ENCODE results near the gene ABCA8.

ABCA8 gene

GRCh38 chr17:68943123-68943811 lies 11.9 kb downstream of the ABCA8 start:
- no peak for DNase-seq

- no peak for DNase-seq
Measured at GRCh38 chr17:68942389-68942788, 12.8 kb downstream of the ABCA8 start.

GRCh38 chr17:68941761-68942160 lies 13.4 kb downstream of the ABCA8 start:
- DNase-seq = no peak

- no peak for DNase-seq
Measured at GRCh38 chr17:68939195-68939594, 16.0 kb downstream of the ABCA8 start.

- DNase-seq = no peak
Measured at GRCh38 chr17:68937890-68938514, 17.2 kb downstream of the ABCA8 start.

GRCh38 chr17:68927516-68927915 lies 27.7 kb downstream of the ABCA8 start:
- DNase-seq = no peak

- no peak for DNase-seq
Measured at GRCh38 chr17:68924793-68925720, 30.1 kb downstream of the ABCA8 start.

- no peak for DNase-seq
Measured at GRCh38 chr17:68910789-68911431, 44.3 kb downstream of the ABCA8 start.

GRCh38 chr17:68910251-68910705 lies 44.9 kb downstream of the ABCA8 start:
- DNase-seq = no peak

- DNase-seq = no peak
Measured at GRCh38 chr17:68909066-68909465, 46.1 kb downstream of the ABCA8 start.

- no peak for DNase-seq
Measured at GRCh38 chr17:68908045-68908444, 47.1 kb downstream of the ABCA8 start.

GRCh38 chr17:68906638-68907037 lies 48.6 kb downstream of the ABCA8 start:
- DNase-seq = no peak

GRCh38 chr17:68903286-68903685 lies 51.9 kb downstream of the ABCA8 start:
- no peak for DNase-seq

GRCh38 chr17:68897557-68897956 lies 57.6 kb downstream of the ABCA8 start:
- DNase-seq = no peak

GRCh38 chr17:68892658-68893057 lies 62.5 kb downstream of the ABCA8 start:
- DNase-seq = no peak

- no peak for DNase-seq
Measured at GRCh38 chr17:68892193-68892592, 63.0 kb downstream of the ABCA8 start.

- DNase-seq = no peak
Measured at GRCh38 chr17:68886401-68886800, 68.8 kb downstream of the ABCA8 start.

- no peak for DNase-seq
Measured at GRCh38 chr17:68884888-68885287, 70.3 kb downstream of the ABCA8 start.

- DNase-seq = no peak
Measured at GRCh38 chr17:68878226-68878885, 76.8 kb downstream of the ABCA8 start.

GRCh38 chr17:68871447-68871846 lies 83.7 kb downstream of the ABCA8 start:
- DNase-seq = no peak

GRCh38 chr17:68870976-68871375 lies 84.2 kb downstream of the ABCA8 start:
- no peak for DNase-seq

GRCh38 chr17:68870161-68870826 lies 84.9 kb downstream of the ABCA8 start:
- no peak for DNase-seq

Data from COR-L47 (cell line).